ENCODE results near the gene LRRTM4.

GRCh38 chr2:77513191-77513590, 9.0 kb downstream of the LRRTM4 start:
- TF ChIP-seq STAG1 (CRISPR knock-in tag; IDR thresholded peaks at IDR 0.05) (no peak), CTCF (CRISPR knock-in tag; IDR thresholded peaks at IDR 0.05) (no peak), SAP130 (CRISPR knock-in tag; IDR thresholded peaks at IDR 0.05; ENCODE audit: low read depth) (no peak), ARNTL (CRISPR knock-in tag; IDR thresholded peaks at IDR 0.05) (no peak), SP1 (IDR thresholded peaks at IDR 0.05) (no peak), SP1 (CRISPR knock-in tag; IDR thresholded peaks at IDR 0.05) (no peak), SIN3A (IDR thresholded peaks at IDR 0.05; ENCODE audit: borderline replicate concordance, low read depth, low read length) (no peak), SNAPC5 (CRISPR knock-in tag; IDR thresholded peaks at IDR 0.05; ENCODE audit: borderline replicate concordance) (no peak), ATF2 (CRISPR knock-in tag; IDR thresholded peaks at IDR 0.05) (no peak)
